Stimulated activated effector memory CD8-positive, alpha-beta T cell treated with anti-CD3 and anti-CD28 coated beads, Interleukin-12 subunit alpha, Interleukin-12 subunit beta, amount 100 ng/mL, for 72 hours (primary cell): ENCODE data around the gene PRKAR1B.

Experiments used
- ATAC-seq: fragments of 150-1000 bp; cut with Tn5 transposase; 2 replicates; pipeline ENCODE4 v1.10.0; 2021
- DNase-seq, 2 donors: peaks; one replicate each; pipeline ENCODE4 v3.0.0; 2021 to 2022; ENCODE audit warnings: low spot score in 2 of 2
- H3K27ac Mint-ChIP-seq: one replicate; pipeline ENCODE4 v1.8.0; 2022; ENCODE audit warnings: mild to moderate bottlenecking, mixed read lengths
- H3K36me3 Mint-ChIP-seq: one replicate; pipeline ENCODE4 v1.8.0; 2022; ENCODE audit warnings: mild to moderate bottlenecking, mixed read lengths
- H3K4me1 Mint-ChIP-seq: one replicate; pipeline ENCODE4 v1.8.0; 2022; ENCODE audit warnings: mixed read lengths
- H3K4me3 Mint-ChIP-seq: one replicate; pipeline ENCODE4 v1.8.0; 2022; ENCODE audit warnings: mild to moderate bottlenecking, mixed read lengths
- H3K9me3 Mint-ChIP-seq: one replicate; pipeline ENCODE4 v1.8.0; 2022; ENCODE audit warnings: mixed read lengths

Gene PRKAR1B

GRCh38 chr7:603152-603951, 123.7 kb downstream of the PRKAR1B start:
- Mint-ChIP-seq H3K27ac (peak overlapping the region; percentile 100), H3K4me3 (peak overlapping the region; percentile 97), H3K4me1 (peaks cover 73% of the 10 kb centered on the region), H3K9me3 (no peaks in the 10 kb centered on the region), H3K36me3 (peaks cover 70% of the 10 kb centered on the region)
- DNase-seq (peak; percentile 40 to 78), ATAC-seq (peak; percentile 51)

- ATAC-seq (peak; percentile 42), DNase-seq (peak; percentile 81 to 89)
- Mint-ChIP-seq H3K4me1 (peaks cover 66% of the 10 kb centered on the region), H3K27ac (peak overlapping the region; percentile 100), H3K9me3 (no peaks in the 10 kb centered on the region), H3K4me3 (peak overlapping the region; percentile 97), H3K36me3 (peaks cover 62% of the 10 kb centered on the region)
Measured at GRCh38 chr7:602341-603141, 124.5 kb downstream of the PRKAR1B start.

- H3K36me3 Mint-ChIP-seq: peaks cover 56% of the 10 kb centered on the region
- peak; percentile 70 for ATAC-seq
- H3K27ac Mint-ChIP-seq: peak overlapping the region; percentile 100
- H3K4me1 Mint-ChIP-seq: peaks cover 72% of the 10 kb centered on the region
- H3K9me3 Mint-ChIP-seq: no peaks in the 10 kb centered on the region
- DNase-seq: peak; percentile 76 to 92
- peak overlapping the region; percentile 97 for H3K4me3 Mint-ChIP-seq
Measured at GRCh38 chr7:601595-602340, 125.3 kb downstream of the PRKAR1B start.

- DNase-seq: no peak
- no peak for ATAC-seq
- H3K27ac Mint-ChIP-seq: peak overlapping the region; percentile 100
- H3K36me3 Mint-ChIP-seq: peaks cover 56% of the 10 kb centered on the region
- no peaks in the 10 kb centered on the region for H3K9me3 Mint-ChIP-seq
- peak overlapping the region; percentile 97 for H3K4me3 Mint-ChIP-seq
- H3K4me1 Mint-ChIP-seq: peaks cover 71% of the 10 kb centered on the region
Measured at GRCh38 chr7:601036-601594, 126.0 kb downstream of the PRKAR1B start.

GRCh38 chr7:600149-601035, 126.7 kb downstream of the PRKAR1B start:
- peaks cover 72% of the 10 kb centered on the region for H3K4me1 Mint-ChIP-seq
- DNase-seq (no peak), ATAC-seq (no peak)
- peak overlapping the region; percentile 100 for H3K27ac Mint-ChIP-seq
- H3K4me3 Mint-ChIP-seq: peak overlapping the region; percentile 97
- peaks cover 55% of the 10 kb centered on the region for H3K36me3 Mint-ChIP-seq
- no peaks in the 10 kb centered on the region for H3K9me3 Mint-ChIP-seq

GRCh38 chr7:598899-599298, 128.2 kb downstream of the PRKAR1B start:
- DNase-seq: no peak
- Mint-ChIP-seq H3K36me3 (peaks cover 40% of the 10 kb centered on the region), H3K9me3 (no peaks in the 10 kb centered on the region), H3K27ac (peak overlapping the region; percentile 100), H3K4me3 (no peak overlapping the region), H3K4me1 (peaks cover 63% of the 10 kb centered on the region)
- no peak for ATAC-seq

GRCh38 chr7:597348-598178, 129.5 kb downstream of the PRKAR1B start:
- H3K27ac Mint-ChIP-seq: no peak overlapping the region
- peaks cover 33% of the 10 kb centered on the region for H3K36me3 Mint-ChIP-seq
- H3K9me3 Mint-ChIP-seq: no peaks in the 10 kb centered on the region
- DNase-seq (no peak), ATAC-seq (no peak)
- H3K4me3 Mint-ChIP-seq: no peak overlapping the region
- H3K4me1 Mint-ChIP-seq: peaks cover 62% of the 10 kb centered on the region

GRCh38 chr7:596819-597182, 130.3 kb downstream of the PRKAR1B start:
- H3K36me3 Mint-ChIP-seq: peaks cover 26% of the 10 kb centered on the region
- DNase-seq (no peak), ATAC-seq (no peak)
- H3K4me1 Mint-ChIP-seq: peaks cover 59% of the 10 kb centered on the region
- no peak overlapping the region for H3K4me3 Mint-ChIP-seq
- no peaks in the 10 kb centered on the region for H3K9me3 Mint-ChIP-seq
- no peak overlapping the region for H3K27ac Mint-ChIP-seq

- no peaks in the 10 kb centered on the region for H3K9me3 Mint-ChIP-seq
- DNase-seq (no peak), ATAC-seq (no peak)
- H3K4me1 Mint-ChIP-seq: peaks cover 58% of the 10 kb centered on the region
- H3K4me3 Mint-ChIP-seq: no peak overlapping the region
- H3K36me3 Mint-ChIP-seq: peaks cover 20% of the 10 kb centered on the region
- peak overlapping the region; percentile 80 for H3K27ac Mint-ChIP-seq
Measured at GRCh38 chr7:596071-596818, 130.8 kb downstream of the PRKAR1B start.

GRCh38 chr7:595621-596010, 131.5 kb downstream of the PRKAR1B start:
- Mint-ChIP-seq H3K36me3 (peaks cover 16% of the 10 kb centered on the region), H3K4me1 (peaks cover 51% of the 10 kb centered on the region), H3K4me3 (no peak overlapping the region), H3K27ac (peak overlapping the region; percentile 80), H3K9me3 (no peaks in the 10 kb centered on the region)
- ATAC-seq: peak; percentile 81
- no peak for DNase-seq

GRCh38 chr7:594920-595620, 132.0 kb downstream of the PRKAR1B start:
- H3K36me3 Mint-ChIP-seq: peaks cover 16% of the 10 kb centered on the region
- ATAC-seq: no peak
- H3K9me3 Mint-ChIP-seq: no peaks in the 10 kb centered on the region
- DNase-seq: no peak
- no peak overlapping the region for H3K4me3 Mint-ChIP-seq
- H3K27ac Mint-ChIP-seq: peak overlapping the region; percentile 80
- peaks cover 46% of the 10 kb centered on the region for H3K4me1 Mint-ChIP-seq

GRCh38 chr7:594212-594913, 132.7 kb downstream of the PRKAR1B start:
- ATAC-seq (no peak), DNase-seq (no peak)
- H3K4me3 Mint-ChIP-seq: no peak overlapping the region
- no peaks in the 10 kb centered on the region for H3K9me3 Mint-ChIP-seq
- peak overlapping the region; percentile 52 for H3K27ac Mint-ChIP-seq
- peaks cover 16% of the 10 kb centered on the region for H3K36me3 Mint-ChIP-seq
- H3K4me1 Mint-ChIP-seq: peaks cover 40% of the 10 kb centered on the region
